Hepatocyte (in vitro differentiated cells): ENCODE results near the gene DDR2. TPM values are rescaled to one million over a fixed set of nuclear protein-coding genes. Genes with fewer than 3 reads are reported as not detected.
"Not testable (repeated sequence)": the region's sequence is repeated elsewhere in the genome, so short reads cannot be mapped to it uniquely, and the experiment has no call there.

Source experiments
- DNase-seq: peaks from one replicate; pipeline ENCODE4 v3.0.0-alpha.2; 2016; ENCODE audit warnings: low spot score
- H2AFZ ChIP-seq: fragments of 200-600 bp; sonication (generic); 2 replicates; pipeline ENCODE4 v1.6.0; 2016; ENCODE audit warnings: antibody characterized with exemption, mild to moderate bottlenecking
- H3K27ac ChIP-seq: fragments of 200-600 bp; sonication (generic); 2 replicates; pipeline ENCODE4 v1.5.1; 2016; ENCODE audit warnings: mild to moderate bottlenecking
- H3K27me3 ChIP-seq: fragments of 200-600 bp; sonication (generic); 2 replicates; pipeline ENCODE4 v1.6.1; 2016
- H3K36me3 ChIP-seq: fragments of 200-600 bp; sonication (generic); replicated peaks from 2 replicates; pipeline ENCODE4 v1.5.1; 2016; ENCODE audit warnings: low read depth; ENCODE audit not compliant: insufficient read depth
- H3K4me1 ChIP-seq: fragments of 200-600 bp; sonication (generic); 2 replicates; pipeline ENCODE4 v1.5.1; 2016; ENCODE audit warnings: mild to moderate bottlenecking, moderate library complexity; ENCODE audit not compliant: insufficient read depth
- H3K4me2 ChIP-seq: fragments of 200-600 bp; sonication (generic); 2 replicates; pipeline ENCODE4 v1.6.0; 2016
- H3K4me3 ChIP-seq: fragments of 200-600 bp; sonication (generic); 2 replicates; pipeline ENCODE4 v1.5.1; 2016; ENCODE audit warnings: mild to moderate bottlenecking
- H3K79me2 ChIP-seq: fragments of 200-600 bp; sonication (generic); 2 replicates; pipeline ENCODE4 v1.6.0; 2017; ENCODE audit warnings: mild to moderate bottlenecking
- H3K9me2 ChIP-seq: fragments of 200-600 bp; sonication (generic); replicated peaks from 2 replicates; pipeline ENCODE4 v1.6.0; 2017; ENCODE audit warnings: mild to moderate bottlenecking; ENCODE audit not compliant: insufficient read depth
- H3K9me3 ChIP-seq: fragments of 200-600 bp; sonication (generic); 2 replicates; pipeline ENCODE4 v1.5.1; 2016; ENCODE audit warnings: low read depth, mild to moderate bottlenecking
- H4K20me1 ChIP-seq: fragments of 200-600 bp; sonication (generic); 2 replicates; pipeline ENCODE4 v1.6.0; 2016; ENCODE audit warnings: mild to moderate bottlenecking; ENCODE audit not compliant: insufficient read depth, poor library complexity, severe bottlenecking
- EZH2 ChIP-seq: fragments of 200-600 bp; sonication (generic); IDR thresholded peaks from 2 replicates; pipeline ENCODE4 v1.6.1; 2016; ENCODE audit warnings: antibody characterized with exemption, mild to moderate bottlenecking, borderline replicate concordance
- EZH2phosphoT487 ChIP-seq: fragments of 200-600 bp; sonication (generic); IDR thresholded peaks from one replicate; pipeline ENCODE4 v1.6.1; 2018; ENCODE audit warnings: antibody characterized with exemption, mild to moderate bottlenecking, low read depth, moderate library complexity; ENCODE audit not compliant: unreplicated experiment, severe bottlenecking
- WGBS: methylation state at CpG from one replicate; pipeline ENCODE4 v1.1.6; 2016; ENCODE audit warnings: low lambda C conversion rate; ENCODE audit errors: missing lambda C conversion rate; 5-methylcytosine and 5-hydroxymethylcytosine counted together
- polyA plus RNA-seq: library from polyadenylated mRNA; unstranded; fragments of >200 nt; fragmentation: Nextera tagmentation; extraction: Ambion mirVana; gene quantifications from 2 replicates; pipeline ENCODE4 v1.2.1, GENCODE V29; 2016
- total RNA-seq: library from RNA; depleted of rRNA; stranded (reverse); fragments of >200 nt; gene quantifications from 2 replicates; pipeline ENCODE4 v1.2.3, GENCODE V29; 2014
- TF ChIP-seq, protein P1 (sequence below): fragments of 200-600 bp; sonication (generic); IDR thresholded peaks from 2 replicates; pipeline ENCODE4 v1.5.1; 2016; ENCODE audit warnings: antibody characterized with exemption, mild to moderate bottlenecking; ENCODE audit not compliant: poor library complexity

DDR2 gene
- total and polyA plus RNA-seq, 2 experiments from 2014 or later: 15.7 to 40.2 TPM

DNA sequence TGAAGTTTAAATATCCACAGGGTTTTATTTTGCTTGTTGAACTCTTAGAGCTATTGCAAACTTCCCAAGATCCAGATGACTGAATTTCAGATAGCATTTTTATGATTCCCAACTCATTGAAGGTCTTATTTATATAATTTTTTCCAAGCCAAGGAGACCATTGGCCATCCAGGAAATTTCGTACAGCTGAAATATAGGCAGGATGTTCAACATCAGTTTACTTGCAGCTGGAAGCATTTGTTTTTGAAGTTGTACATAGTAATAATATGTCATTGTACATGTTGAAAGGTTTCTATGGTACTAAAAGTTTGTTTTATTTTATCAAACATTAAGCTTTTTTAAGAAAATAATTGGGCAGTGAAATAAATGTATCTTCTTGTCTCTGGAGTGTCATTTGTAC, 32.8 kb upstream of the DDR2 start:
- no peaks in the 10 kb centered on the region for H3K9me2 ChIP-seq
- no peaks in the 10 kb centered on the region for H4K20me1 ChIP-seq
- no peak overlapping the region for H3K27ac ChIP-seq
- H2AFZ ChIP-seq: no peak overlapping the region
- no peak for DNase-seq
- no peak overlapping the region for H3K4me3 ChIP-seq
- H3K36me3 ChIP-seq: no peaks in the 10 kb centered on the region
- no peaks in the 10 kb centered on the region for H3K27me3 ChIP-seq
- peaks cover 9% of the 10 kb centered on the region for H3K4me1 ChIP-seq
- H3K4me2 ChIP-seq: no peak overlapping the region
- TF ChIP-seq EZH2phosphoT487: no peak
- TF ChIP-seq EZH2: no peak
- TF ChIP-seq, protein P1, sequence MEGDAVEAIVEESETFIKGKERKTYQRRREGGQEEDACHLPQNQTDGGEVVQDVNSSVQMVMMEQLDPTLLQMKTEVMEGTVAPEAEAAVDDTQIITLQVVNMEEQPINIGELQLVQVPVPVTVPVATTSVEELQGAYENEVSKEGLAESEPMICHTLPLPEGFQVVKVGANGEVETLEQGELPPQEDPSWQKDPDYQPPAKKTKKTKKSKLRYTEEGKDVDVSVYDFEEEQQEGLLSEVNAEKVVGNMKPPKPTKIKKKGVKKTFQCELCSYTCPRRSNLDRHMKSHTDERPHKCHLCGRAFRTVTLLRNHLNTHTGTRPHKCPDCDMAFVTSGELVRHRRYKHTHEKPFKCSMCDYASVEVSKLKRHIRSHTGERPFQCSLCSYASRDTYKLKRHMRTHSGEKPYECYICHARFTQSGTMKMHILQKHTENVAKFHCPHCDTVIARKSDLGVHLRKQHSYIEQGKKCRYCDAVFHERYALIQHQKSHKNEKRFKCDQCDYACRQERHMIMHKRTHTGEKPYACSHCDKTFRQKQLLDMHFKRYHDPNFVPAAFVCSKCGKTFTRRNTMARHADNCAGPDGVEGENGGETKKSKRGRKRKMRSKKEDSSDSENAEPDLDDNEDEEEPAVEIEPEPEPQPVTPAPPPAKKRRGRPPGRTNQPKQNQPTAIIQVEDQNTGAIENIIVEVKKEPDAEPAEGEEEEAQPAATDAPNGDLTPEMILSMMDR: no peak
- no peaks in the 10 kb centered on the region for H3K79me2 ChIP-seq
- no peaks in the 10 kb centered on the region for H3K9me3 ChIP-seq
- WGBS: 95% methylated on average over 1 of the region's 1 CpG

GRCh38 chr1:162603117-162603516, 29.1 kb upstream of the DDR2 start:
- DNase-seq, H3K9me2 ChIP-seq, H3K79me2 ChIP-seq, H3K27ac ChIP-seq, H3K36me3 ChIP-seq, H3K27me3 ChIP-seq, H3K9me3 ChIP-seq, H3K4me1 ChIP-seq, H3K4me3 ChIP-seq, H3K4me2 ChIP-seq, H4K20me1 ChIP-seq, H2AFZ ChIP-seq: not testable (repeated sequence)
- 97% methylated on average over 2 of the region's 2 CpGs for WGBS

GRCh38 chr1:162605225-162605927, 26.9 kb upstream of the DDR2 start:
- DNase-seq: peak; percentile 57
- H3K4me1 ChIP-seq: no peaks in the 10 kb centered on the region
- no peak overlapping the region for H3K4me2 ChIP-seq
- WGBS: 79% methylated on average over 3 of the region's 3 CpGs
- no peaks in the 10 kb centered on the region for H3K27me3 ChIP-seq
- H3K9me2 ChIP-seq: no peaks in the 10 kb centered on the region
- no peak for TF ChIP-seq EZH2phosphoT487
- TF ChIP-seq EZH2: no peak
- H4K20me1 ChIP-seq: no peaks in the 10 kb centered on the region
- H3K4me3 ChIP-seq: no peak overlapping the region
- H2AFZ ChIP-seq: no peak overlapping the region
- H3K36me3 ChIP-seq: no peaks in the 10 kb centered on the region
- peak overlapping the region; percentile 7 for H3K27ac ChIP-seq
- H3K79me2 ChIP-seq: no peaks in the 10 kb centered on the region
- no peaks in the 10 kb centered on the region for H3K9me3 ChIP-seq

GRCh38 chr1:162609306-162609705, 23.0 kb upstream of the DDR2 start:
- Histone ChIP-seq H3K79me2 (no peaks in the 10 kb centered on the region), H3K4me2 (no peak overlapping the region), H3K9me2 (no peaks in the 10 kb centered on the region), H4K20me1 (no peaks in the 10 kb centered on the region), H3K27ac (no peak overlapping the region), H3K4me1 (no peaks in the 10 kb centered on the region), H3K27me3 (no peaks in the 10 kb centered on the region), H3K9me3 (no peaks in the 10 kb centered on the region), H3K4me3 (no peak overlapping the region), H2AFZ (no peak overlapping the region), H3K36me3 (no peaks in the 10 kb centered on the region)
- TF ChIP-seq, protein P1: no peak
- no peak for TF ChIP-seq EZH2phosphoT487
- no peak for TF ChIP-seq EZH2
- DNase-seq: no peak
- 93% methylated on average over 2 of the region's 2 CpGs for WGBS
